Eye (tissue), 1 donor: ENCODE measurements around the gene AP2A1.
"Not testable (repeated sequence)": the region's sequence is repeated elsewhere in the genome, so short reads cannot be mapped to it uniquely, and the experiment has no call there.

Source experiments
- DNase-seq: peaks from one replicate; pipeline ENCODE4 v3.0.0-alpha.2; 2015

AP2A1 gene

DNA sequence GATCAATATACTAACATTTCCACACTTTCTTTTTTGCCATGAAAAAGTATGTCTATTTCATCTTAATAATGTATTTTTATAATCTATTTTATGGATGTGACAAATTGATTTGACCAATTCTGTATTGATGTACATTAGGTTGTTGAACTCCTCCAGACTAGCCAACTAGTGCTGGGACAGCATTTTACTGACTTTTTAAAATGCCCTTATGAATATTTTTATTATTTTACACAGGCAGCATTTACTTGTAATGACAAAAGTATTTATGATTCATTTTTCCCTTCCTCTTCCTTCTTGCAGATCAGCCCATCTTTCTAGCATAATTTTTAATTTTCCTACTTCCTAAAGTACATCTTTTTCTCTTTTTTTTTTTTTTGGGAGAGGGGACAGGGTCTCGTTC is 47.2 kb downstream of the AP2A1 start:
- no peak for DNase-seq

DNA sequence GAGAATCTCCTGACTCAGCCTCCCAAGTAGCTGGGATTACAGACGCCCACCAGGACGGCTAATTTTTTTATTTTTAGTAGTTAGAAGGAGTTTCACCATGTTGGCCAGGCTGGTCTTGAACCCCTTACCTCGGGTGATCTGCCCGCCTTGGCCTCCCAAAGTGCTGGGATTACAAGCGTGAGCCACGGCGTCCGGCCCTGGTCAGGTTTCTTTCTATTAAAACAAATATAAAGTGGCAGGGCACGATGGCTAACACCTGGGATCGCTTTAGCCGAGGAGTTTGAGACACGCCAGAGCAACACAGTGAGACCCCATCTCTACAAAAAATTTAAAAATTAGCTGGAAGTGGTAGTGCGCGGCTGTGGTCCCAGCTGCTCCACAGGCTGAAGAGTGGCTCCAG is 49.8 kb downstream of the AP2A1 start:
- DNase-seq: no peak

- DNase-seq: peak; percentile 98
Observed at GRCh38 chr19:49817964-49818648, 51.3 kb downstream of the AP2A1 start, which contains the start of gene MED25. Gene MED25 (plus strand): TSS chr19:49818289. CDS start chr19:49818342, 53 bp downstream.

DNA sequence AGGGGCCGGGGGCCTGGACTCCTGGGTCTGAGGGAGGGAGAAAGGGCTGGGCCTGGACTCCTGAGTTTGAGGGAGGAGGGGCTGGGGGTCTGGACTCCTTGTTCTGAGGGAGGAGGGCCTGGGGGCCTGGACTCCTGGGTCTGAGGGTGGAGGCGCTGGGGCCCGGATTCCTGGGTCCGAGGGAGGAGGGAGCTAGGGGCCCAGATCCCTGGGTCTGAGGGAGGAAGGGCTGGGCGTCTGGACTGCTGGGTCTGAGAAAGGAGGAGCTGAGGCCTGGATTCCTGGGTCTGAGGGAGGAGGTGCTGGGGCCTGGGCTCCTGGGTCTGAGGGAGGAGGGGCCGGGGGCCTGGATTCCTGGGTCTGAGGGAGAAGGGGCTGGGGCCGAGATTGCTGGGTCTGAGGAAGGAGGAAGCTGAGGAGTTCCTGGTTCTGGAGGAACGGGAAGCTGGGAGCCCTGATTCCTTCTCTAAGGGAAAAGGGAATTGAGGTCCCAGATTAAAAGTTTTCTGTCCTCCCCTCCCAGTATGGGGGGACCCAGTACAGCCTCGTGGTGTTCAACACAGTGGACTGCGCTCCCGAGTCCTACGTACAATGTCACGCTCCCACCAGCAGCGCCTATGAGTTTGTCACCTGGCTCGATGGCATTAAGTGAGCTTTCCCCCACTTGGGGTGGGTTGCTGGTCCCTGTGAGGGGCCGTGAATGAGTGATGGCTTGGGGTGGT is 52.0 kb downstream of the AP2A1 start:
- no peak for DNase-seq

DNA sequence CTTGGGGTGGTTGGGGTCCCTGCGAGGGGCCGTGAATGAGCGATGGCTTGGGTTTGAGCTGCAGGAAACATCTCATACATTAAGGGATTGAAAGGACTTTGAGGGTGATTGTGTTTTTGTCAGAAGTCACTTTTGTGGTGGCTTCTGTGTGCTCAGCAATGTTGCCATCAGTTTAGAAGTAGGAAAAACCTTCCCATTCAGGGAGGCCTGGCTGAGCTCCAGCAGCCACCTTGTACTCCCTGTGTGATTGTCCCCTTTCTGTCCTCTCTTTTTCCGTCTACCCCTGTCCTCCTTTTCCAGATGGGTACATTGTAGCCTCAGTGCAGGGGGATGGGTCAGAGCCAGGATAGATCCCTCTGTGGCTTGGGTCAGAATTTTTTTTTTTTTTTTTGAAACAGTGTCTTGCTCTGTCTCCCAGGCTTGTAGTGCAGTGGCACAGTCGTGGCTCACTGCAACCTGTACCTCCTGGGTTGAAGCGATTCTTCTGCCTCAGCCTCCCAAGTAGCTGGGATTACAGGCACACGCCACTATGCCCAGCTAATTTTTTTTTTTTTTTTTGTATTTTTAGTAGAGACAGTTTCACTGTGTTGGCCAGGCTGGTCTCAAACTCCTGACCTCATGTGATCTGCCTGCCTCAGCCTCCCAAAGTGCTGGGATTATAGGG is 52.8 kb downstream of the AP2A1 start:
- not testable (repeated sequence) for DNase-seq

- no peak for DNase-seq
Observed at GRCh38 chr19:49820125-49820524, 53.3 kb downstream of the AP2A1 start.

GRCh38 chr19:49823472-49823871 is 56.7 kb downstream of the AP2A1 start:
- no peak for DNase-seq

DNA sequence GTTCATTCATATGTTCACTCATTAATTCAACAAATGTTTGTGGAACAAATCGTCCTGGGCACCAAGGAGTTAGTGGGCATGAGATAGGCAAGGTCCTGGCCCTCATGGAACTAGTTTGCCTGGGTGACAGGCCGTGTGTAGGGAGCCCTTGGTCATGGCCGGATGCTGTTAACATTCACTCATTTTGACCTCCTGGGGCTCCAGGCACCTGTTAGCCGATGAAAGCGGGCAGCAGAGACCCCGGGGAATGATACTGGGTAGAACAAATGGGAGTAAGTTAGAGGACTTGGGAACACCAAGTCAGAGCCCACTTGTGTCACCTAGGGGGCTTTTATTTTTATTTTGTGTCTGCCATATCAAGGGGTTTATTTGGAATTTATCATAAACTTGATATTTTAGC is 57.9 kb downstream of the AP2A1 start:
- no peak for DNase-seq

GRCh38 chr19:49827034-49827433 is 60.2 kb downstream of the AP2A1 start:
- no peak for DNase-seq

DNA sequence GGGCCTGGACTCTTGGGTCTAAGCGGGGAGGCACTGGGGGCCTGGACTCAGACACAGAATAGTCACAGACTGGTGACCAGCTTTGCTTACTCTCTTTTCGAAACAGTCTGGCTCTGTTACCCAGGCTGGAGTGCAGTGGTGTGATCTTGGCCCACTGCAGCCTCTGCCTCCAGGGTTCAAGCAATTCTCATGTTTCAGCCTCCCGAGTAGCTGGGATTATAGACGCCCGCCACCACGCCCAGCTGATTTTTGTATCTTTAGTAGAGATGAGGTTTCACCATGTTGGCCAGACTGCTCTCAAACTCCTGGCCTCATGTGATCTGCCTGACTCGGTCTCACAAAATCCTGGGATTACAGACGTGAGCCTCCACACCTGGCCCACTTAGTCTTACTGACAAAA is 62.4 kb downstream of the AP2A1 start:
- no peak for DNase-seq

GRCh38 chr19:49829721-49830120 is 62.9 kb downstream of the AP2A1 start:
- no peak for DNase-seq

- no peak for DNase-seq
Observed at GRCh38 chr19:49830766-49831165, 64.0 kb downstream of the AP2A1 start.

DNA sequence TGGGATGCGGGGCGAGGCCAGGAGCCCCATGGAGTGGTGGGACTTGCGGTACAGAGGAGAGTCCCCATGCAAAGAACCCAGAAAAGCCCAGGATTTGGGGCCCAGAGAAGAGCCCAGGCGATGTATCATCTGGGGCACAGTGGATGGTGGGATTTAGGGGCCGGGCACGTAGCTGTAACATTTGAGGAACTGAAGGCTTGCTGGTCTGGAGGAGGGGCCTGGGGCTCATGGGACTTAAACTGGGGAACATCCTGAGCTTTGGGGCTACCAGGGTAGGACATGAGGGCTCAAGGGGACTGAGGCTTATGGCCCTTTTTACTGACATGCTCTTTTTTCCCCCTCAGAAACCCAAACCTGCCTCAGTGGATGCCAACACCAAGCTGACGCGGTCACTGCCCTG is 64.8 kb downstream of the AP2A1 start:
- DNase-seq: no peak

DNA sequence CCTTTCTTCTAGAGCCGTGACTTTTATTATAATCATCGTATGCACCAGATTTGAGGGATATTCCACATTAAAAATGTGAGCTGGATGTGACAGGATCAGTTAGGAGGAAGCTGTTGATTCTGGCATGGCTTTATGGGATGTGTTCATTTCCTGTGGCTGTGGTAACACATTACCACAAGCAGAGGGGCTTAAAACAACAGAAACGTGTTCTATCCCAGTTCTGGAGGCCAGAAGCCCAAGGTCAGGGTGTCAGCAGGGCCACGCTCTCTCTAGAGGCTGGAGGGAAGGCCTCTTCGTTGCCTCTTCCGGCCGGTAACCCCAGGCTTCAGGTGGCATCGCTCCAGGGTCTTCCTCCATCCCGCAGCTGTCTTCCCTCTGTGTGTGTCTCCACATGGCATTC is 65.8 kb downstream of the AP2A1 start:
- no peak for DNase-seq

- DNase-seq: no peak
Observed at GRCh38 chr19:49833599-49833998, 66.8 kb downstream of the AP2A1 start.

DNA sequence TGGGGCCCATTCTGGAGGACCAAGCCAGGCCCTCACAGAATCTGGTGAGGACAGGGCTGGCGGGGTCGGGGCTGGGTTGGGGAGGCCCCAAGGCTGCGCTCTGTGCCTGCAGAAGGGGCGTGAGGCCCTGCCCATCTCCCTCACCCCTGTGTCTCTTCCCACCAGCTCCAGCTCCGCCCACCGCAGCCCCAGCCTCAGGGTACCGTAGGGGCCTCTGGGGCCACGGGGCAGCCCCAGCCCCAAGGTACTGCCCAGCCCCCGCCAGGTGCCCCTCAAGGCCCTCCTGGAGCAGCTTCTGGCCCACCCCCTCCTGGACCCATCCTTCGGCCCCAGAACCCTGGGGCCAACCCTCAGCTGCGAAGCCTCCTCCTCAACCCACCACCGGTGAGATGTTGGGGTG is 68.8 kb downstream of the AP2A1 start:
- no peak for DNase-seq

DNA sequence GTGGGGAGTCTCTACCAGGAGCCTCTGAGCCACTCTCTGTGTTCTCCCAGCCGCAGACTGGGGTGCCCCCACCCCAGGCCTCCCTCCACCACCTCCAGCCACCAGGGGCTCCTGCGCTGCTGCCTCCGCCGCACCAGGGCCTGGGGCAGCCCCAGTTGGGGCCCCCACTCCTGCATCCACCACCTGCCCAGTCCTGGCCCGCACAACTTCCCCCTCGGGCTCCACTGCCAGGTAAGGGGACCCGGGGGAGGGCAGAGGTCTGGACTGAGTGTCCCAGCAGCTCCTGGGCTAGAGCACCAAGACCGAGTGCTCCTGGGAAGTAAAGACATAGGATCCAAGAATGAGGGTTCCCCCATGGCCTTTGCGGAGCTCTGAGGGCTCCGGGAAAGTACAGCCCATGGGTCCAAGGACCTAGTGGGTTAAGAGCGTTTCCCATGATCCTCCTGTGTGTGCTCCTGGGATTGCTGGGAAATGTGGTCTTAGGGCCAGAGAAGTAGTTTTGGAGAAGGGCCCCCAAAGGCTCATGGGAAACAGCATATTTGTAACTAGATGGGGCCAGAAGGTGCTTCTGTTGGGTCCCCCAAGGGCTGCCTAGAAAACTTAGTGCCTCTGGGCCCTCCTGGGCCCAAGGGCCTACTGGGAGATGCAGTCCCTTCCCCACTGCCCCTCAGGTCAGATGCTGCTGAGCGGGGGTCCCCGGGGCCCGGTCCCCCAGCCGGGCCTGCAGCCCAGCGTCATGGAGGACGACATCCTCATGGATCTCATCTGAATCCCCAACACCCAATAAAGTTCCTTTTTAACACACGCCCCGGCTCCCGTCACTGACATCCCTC is 69.6 kb downstream of the AP2A1 start:
- DNase-seq: no peak

DNA sequence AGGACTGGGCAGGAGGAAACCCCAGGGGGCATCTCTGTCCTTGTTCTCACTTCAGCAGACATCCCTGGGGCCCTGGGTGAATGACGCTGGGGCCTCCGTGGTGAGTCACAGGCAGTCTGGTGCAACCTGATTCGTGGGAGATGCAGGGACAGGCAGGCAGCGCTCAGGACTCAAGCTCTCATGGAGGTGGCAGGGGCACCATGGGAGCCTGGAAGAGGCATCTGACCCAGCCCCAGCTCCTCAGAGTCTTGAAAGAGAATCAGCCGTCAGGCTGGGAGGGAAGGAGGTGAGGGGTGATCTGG is 70.2 kb downstream of the AP2A1 start:
- no peak for DNase-seq

DNA sequence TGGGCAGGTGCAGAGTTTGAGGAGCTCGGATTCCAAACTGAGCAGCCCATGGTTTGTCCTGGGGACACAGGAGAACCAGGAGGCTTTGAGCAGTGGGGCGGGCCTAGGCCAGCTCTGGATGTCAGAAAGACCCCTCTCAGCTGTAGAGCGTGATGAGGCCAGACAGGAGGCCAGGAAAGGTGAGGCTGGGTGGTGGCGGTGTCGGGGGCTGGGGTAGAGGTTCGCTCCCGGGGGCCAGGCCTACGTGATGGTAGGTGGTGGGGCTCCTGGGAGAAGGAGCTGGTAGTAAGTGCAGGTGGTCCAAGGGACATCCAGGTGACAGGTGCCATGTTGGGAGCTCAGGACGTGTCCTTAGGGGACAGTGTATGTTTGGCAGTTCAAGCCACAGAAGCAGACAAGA is 70.6 kb downstream of the AP2A1 start:
- no peak for DNase-seq

GRCh38 chr19:49838885-49839588 is 72.2 kb downstream of the AP2A1 start:
- no peak for DNase-seq

- DNase-seq: no peak
Observed at GRCh38 chr19:49839713-49840112, 72.9 kb downstream of the AP2A1 start.

GRCh38 chr19:49840321-49840720 is 73.5 kb downstream of the AP2A1 start:
- DNase-seq: no peak
